GM21737 (cell line): Measurements from ENCODE around the gene RSPH6A.
"Not testable (repeated sequence)": the region's sequence is repeated elsewhere in the genome, so short reads cannot be mapped to it uniquely, and the experiment has no call there.

Experiments
- ATAC-seq: cut with Tn5 transposase; IDR thresholded peaks from one replicate; pipeline ENCODE4 v1.9.1; 2021; ENCODE audit warnings: mild to moderate bottlenecking, moderate library complexity; ENCODE audit not compliant: unreplicated experiment

RSPH6A gene

DNA sequence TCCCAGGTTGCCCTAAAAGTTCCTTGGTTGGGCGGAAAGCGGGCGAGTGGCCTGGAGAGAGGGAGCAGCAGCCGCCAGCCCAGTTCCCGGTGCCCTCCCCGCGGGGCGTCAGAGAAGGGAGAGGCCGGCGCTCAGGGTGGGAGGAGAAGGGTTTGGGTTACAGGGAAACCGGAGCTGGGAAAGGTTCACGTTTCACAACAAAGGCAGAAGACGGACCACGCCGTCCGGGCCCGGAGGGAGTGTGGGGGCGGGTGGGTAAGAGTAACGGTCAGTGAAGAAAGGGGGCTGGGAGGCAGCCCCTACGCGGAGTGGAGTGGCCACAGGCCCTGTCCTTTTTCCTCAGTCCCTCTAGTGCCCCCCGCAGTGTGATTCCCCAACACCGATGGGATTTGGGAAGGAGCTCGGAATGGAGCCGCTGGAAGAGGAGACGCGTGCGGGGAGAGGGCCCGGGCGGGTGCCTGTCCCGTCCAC, 47.7 kb downstream of the RSPH6A start:
- ATAC-seq, result no peak

DNA sequence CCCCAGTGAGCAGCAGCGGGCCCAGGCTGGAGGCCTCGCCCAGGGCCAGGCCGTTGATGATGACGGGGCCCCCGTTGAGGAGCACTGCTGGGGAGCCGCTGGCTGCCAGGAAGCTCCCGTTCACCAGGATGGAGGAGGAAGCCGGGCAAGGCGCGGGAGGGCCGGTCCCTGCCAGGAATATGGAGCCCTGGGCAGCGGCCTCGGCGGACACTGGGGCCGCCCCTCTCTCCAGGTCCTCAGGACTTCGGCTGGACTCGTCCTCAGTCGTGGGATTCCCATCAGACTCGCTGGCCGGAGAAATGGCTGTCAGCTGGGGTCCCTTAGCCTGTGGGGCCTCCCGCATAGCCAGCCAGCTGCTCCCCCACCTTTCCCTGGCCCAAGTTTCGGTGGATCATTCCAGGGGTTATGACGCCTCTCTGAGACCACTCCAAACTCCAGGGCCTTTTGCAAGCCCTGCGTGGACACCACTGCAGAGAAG, 48.2 kb downstream of the RSPH6A start:
- ATAC-seq, result no peak

DNA sequence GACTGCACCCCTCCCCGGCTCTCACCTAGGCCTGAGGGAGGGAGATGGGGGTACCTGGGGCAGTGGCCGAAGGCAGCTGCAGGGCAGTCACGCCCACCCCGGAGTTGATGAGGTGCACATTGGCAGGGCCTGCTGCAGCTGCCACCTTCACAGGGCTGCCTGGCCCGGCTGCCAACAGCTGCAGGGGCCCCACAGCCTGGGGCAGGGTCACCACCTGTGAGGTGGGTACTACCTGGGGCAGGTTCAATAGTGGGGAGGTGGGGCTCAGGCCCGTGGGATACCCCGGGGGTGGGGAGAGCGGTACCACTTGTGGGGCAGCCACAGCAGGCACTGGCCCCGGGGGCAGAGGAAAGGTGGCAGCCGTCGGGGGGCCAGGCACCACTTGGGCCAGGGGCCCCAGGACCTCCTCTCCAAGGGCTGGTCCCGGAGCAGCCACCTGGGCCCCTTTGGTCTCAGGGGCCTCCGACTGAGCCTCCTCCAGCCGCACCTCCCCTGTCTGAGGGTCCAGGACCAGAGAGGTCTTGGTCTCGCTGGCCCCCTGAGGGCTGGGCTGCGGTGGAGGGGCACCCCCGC, 48.7 kb downstream of the RSPH6A start:
- ATAC-seq, result no peak

DNA sequence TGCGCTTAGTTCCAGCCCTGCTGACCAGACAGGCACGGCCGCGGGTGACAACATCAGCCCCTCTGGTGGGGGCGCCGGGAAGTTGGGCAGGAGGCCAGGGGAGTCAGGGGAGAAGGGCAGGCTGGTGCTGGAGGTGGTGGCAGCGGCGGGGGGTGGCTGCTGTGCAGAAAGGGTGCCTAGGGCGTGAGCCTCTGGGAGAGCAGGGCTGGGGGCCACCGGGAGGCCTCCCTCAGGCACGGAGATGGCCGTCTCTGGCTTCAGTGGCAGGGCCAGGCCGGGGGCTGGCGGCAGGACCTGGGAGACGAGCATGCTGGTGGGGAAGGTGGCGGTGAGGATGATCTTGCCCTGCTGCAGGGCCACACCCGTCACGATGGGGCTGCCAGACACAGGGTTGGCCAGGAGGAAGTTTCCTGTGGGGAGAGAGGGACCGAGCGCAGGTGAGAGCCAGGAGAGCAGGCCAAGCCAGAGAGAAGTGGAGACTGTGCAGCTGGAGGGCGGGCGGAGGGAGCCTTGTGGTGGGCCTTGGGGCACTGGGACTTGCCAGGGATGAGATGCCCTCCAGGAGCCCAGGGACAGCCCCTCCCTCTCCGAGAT, 49.3 kb downstream of the RSPH6A start:
- ATAC-seq, result no peak

DNA sequence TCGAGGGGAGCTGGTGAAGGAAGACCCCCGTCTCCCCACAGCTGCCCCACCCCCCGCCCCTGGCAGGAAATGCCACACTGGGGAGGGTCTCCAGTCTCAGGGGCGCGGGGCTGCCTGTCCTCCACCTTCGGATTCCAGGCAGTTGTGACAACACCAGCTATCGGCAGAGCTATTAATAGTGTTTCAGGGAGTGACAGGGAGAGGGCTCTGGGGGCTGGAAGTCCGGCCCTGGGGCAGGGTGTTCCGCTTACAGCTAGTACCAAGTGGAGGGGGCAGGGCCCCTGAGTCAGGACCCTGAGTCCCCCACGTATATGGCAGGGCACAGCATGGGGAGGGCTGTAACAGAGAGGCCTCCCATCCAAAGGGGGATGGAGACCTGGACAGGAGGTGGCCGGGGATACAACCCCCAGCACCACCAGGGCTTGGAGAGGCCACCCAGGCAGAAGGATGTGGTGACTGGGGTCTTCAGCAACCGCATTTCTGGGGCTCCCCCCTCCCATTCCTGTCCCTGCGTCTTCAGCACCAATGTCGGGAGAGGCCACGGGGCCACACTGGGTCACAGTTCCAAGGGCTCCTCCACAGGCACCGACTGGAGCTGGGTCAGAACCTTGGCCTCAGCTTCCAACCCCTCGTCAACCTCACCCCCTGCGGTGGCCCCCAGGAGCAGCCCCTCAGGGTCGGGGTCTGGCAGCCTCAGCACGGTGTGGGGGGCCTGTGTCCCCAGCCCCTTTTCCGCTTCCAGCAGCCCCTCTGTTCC, 50.0 kb downstream of the RSPH6A start:
- no peak for ATAC-seq

DNA sequence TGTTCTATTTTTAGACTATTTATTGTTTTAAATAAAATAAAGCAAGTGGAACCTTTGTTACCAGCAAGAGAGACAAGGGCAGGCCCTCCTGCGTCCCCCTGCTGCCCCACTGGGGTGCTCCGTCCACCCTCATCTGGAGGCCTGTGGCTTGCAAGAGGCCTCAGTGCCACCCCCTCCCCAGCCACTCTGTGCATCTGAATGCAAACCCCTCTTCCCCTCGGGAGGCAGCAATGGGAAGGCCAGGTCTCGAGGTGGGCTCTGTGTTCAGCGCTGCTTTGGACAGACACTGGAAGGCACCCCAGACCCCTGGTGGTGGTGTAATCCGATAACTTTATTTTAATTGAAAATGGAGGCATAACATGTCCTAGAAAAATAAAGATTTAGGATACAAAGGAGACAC, 50.6 kb downstream of the RSPH6A start:
- ATAC-seq, result no peak

DNA sequence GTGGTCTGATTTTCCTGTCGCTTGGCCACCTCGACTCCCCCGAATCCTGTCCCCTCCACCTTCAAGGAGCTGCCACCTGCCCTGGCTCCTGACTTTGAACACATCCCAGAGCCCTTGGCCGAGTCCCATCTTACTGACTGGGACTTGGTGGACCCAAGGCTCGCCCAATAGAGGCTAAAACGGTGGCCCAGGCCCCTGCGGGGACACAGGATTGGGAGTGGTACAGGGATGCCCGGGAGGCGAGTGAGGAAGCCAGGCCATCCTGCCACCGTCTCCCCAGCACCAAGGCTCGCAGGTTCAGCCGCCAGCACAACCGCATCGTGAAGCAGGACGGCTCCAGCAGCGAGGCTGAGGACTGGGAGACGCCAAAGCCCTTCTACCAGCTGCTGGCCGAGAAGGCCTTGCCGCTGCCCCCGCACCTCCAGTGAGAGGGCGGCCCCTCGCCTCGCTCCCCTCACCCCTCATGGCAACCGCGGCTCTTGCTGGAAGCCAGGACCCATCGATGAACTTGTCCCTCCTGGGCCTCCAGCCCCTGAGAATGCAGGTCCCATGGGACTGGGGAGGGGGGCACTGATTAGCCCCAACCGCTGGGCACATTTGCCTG, 51.3 kb downstream of the RSPH6A start:
- no peak for ATAC-seq

DNA sequence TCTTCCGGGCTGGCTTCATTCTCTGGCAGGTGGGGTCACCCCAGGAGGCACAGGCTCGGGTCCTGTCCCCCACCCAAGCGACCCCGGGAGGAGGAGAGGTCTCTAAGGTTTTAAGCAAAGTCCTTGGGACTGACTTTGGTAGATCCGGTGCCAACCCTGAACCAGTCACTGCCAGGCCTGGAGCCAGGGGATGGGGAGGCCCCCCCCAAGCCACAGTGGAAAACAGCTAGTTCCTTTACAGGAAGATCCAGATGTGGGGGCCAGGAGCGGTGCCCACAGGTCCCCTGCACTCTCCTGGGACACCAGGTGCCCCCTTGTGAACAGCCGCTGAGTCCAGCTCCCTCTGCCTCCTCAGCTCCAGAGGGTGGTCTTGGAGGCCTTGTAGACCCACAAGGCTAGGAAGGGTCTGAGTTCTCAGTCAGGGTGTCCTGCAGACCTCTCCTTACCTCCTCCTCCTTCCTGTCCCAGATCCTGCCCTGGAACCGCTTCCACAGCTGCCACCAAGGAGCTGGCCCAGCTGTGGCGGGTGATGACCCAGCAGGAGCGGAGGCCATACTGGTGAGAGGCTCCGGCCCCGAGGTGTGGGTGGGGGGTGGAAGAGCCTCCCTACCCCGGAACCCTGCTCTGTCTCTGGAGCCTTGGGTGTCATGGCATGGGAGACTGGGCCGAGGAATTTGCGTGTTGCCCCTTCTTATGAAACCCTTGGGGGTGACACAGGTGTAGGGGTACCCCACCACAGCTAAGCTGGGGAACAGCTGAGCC, 52.1 kb downstream of the RSPH6A start:
- ATAC-seq, result no peak

DNA sequence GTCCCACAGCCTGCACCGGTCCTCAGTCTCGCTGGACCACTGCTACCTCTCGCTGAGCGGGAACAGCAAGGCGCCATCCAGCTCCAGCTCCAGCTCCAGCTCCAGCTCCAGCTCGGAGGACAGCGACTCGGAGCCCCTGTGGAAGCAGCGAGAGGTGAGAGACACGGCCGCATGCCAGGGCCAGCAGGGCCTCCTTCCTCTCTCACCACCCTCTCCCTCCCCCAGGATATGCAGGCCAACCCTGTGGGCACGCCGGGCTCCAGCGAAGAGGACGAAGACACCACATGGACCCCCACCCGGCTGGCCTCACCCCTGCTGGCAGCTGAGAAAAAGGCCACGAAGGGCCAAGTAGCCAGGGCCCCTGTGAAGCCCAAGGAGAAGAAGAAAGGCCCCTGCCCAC, 53.4 kb downstream of the RSPH6A start:
- ATAC-seq, result no peak

DNA sequence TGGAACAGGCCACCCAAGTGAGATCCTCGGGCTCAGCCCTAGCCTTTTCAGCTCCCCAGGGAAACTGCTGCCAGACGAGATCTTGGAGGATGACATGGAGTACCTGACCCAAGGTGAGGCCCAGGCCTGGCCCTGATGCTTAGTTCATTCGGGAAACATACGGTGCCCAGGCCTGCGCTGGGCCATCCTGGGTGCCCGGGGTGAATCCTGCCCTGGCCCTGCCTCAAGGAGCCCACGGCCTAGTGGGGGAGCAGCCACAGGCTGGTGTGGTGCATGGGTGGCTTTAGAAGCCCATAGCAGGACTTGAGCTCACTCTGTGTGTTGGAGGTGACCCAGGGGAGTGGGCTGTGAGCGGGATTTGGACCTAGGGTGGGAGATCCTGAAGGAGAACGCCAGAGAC, 56.2 kb downstream of the RSPH6A start:
- no peak for ATAC-seq

DNA sequence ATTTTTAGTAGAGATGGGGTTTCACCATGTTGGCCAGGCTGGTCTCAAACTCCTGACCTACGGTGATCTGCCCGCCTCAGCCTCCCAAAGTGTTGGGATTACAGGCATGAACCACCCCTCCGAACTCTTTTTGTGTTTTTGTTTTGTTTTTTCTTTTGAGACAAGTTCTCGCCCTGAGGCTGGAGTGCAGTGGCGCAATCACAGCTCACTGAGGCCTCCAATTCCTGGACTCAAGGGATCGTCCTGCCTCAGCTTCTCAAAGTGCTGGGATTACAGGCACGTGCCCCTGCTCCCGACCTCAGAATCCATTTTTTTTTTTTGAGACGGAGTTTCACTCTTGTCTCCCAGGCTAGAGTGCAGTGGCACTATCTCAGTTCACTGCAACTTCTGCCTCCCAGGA, 57.4 kb downstream of the RSPH6A start:
- no peak for ATAC-seq

DNA sequence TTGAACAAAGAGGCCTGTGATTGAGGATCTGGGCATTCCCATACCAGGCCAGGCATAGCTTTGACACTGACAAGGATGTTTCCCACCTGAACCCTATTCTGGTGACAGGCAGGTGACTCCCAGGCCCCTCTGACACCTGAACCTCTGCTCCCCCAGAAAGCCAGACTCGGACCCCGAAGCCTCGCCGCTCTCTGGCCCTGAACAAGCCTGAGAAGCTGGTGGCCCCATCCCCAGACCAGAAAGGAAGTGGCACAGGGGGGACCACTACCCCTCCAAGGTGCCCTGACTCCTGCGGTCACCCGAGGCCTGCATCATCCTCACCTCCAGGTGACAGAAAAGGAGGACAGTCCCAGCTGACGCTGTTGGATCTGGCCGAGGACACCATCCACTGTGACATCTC, 60.8 kb downstream of the RSPH6A start:
- ATAC-seq, result no peak

DNA sequence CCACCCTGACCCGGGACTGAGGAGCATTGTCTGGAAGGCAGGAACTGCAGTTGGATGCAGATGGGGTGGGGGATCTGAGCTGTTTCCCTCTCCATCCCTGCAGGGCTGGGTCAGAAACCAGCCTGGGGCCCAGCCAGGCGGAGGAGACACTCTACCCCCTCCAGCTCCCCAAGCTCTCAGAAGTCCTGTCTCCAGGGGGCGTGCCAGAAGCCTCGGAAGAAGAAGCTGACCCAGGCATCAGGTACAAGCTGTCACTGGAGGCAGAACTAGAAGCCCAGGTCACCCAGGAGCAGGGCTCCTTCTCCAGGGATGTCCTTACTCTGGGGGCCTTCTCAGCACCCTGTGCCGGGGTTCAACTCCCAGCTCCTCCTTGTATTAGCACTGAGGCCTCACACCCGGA, 61.6 kb downstream of the RSPH6A start:
- no peak for ATAC-seq

DNA sequence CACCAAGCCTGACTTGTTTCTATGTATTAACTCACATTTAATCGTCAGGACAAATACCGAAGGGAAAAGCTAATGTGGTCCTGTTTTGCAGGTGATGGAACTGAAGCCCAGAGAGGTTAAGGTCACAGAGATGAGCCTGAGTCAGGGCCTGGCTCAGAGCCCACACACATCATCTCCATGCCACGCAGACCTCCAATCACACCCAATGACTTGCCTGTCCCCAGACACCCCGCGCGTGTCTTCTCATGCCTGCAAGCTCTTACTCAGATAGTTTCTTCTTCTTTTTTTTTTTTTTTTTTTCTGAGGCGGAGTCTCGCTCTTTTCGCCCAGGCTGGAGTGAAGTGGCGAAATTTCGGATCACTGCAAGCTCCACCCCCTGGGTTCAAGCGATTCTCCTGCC, 62.5 kb downstream of the RSPH6A start:
- ATAC-seq, result no peak

DNA sequence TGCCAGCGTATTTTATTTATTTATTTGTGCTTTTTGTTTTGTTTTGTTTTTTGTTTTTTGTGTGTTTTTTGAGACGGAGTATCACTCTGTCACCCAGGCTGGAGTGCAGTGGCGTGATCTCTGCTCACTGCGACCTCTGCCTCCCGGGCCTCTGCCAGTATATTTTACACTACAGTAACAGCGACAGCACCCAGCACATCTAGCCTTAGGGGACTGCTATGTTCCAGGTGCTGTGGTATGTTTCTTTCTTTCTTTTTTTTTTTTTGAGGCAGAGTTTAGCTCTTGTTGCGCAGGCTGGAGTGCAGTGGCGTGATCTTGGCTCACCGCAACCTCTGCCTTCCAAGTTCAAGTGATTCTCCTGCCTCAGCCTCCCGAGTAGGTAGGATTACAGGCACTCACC, 63.6 kb downstream of the RSPH6A start:
- not testable (repeated sequence) for ATAC-seq

DNA sequence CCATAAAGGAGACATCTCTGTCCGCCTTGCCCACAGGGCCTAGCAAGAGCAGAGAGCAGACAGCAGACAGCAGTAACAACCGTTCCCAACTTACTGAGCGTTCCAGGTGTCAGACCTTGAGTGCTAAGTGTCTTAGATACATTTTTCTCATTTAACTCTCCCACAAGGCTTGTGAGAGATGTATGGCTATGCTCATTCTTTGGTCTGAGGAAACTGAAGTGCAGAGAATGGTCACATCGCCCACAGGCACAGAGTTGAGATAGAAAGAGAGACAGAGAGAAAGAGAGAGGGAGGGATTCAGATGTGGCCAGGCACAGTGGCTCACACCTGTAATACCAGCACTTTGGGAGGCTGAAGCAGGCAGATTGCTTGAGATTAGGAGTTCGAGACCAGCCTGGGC, 67.6 kb downstream of the RSPH6A start:
- ATAC-seq, result no peak

DNA sequence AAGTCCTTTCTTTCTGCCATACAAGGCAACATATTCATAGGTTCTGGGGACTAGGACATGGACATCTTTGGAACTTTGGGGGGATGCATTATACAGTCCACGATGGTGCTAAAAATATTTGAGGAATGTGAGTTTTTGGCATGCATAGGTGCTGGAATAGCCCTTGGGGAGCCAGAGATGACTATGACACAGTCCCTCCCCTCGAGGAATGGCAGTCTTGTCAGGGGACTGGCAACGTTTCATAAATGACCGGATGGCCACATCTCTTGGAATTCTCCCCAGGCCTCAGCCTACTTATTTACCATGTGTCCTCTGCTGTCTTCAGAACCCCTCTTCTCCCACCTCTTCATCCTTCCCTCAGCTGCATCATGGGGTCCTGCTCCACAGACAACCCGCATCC, 68.2 kb downstream of the RSPH6A start:
- no peak for ATAC-seq
